ENCODE data around the gene FEZF1. TPM values are rescaled to one million over a fixed set of nuclear protein-coding genes. Genes with fewer than 3 reads are reported as not detected.

FEZF1 gene
- total RNA-seq, 1 donor, result not detected

GRCh38 chr7:122269241-122269640 lies 35.3 kb downstream of the FEZF1 start:
- no peak for DNase-seq (ENCODE audit: low read depth)
- TF ChIP-seq CTCF (IDR thresholded peaks at IDR 0.05; ENCODE audit: insufficient read depth, low read length), result no peak
- H3K4me3 ChIP-seq (ENCODE audit: low read depth, low read length), result no peak overlapping the region

GRCh38 chr7:122268101-122268500 lies 36.4 kb downstream of the FEZF1 start:
- H3K4me3 ChIP-seq (ENCODE audit: low read depth, low read length), result no peak overlapping the region
- DNase-seq (ENCODE audit: low read depth), result no peak
- TF ChIP-seq CTCF (IDR thresholded peaks at IDR 0.05; ENCODE audit: insufficient read depth, low read length), result no peak

- no peak overlapping the region for H3K4me3 ChIP-seq (ENCODE audit: low read depth, low read length)
- no peak for TF ChIP-seq CTCF (IDR thresholded peaks at IDR 0.05; ENCODE audit: insufficient read depth, low read length)
- no peak for DNase-seq (ENCODE audit: low read depth)
Observed at GRCh38 chr7:122262246-122262645, 42.3 kb downstream of the FEZF1 start.

- H3K4me3 ChIP-seq (ENCODE audit: low read depth, low read length), result no peak overlapping the region
- no peak for TF ChIP-seq CTCF (IDR thresholded peaks at IDR 0.05; ENCODE audit: insufficient read depth, low read length)
- DNase-seq (ENCODE audit: low read depth), result no peak
Observed at GRCh38 chr7:122261442-122261841, 43.1 kb downstream of the FEZF1 start.

GRCh38 chr7:122261016-122261415 lies 43.5 kb downstream of the FEZF1 start:
- no peak for DNase-seq (ENCODE audit: low read depth)
- TF ChIP-seq CTCF (IDR thresholded peaks at IDR 0.05; ENCODE audit: insufficient read depth, low read length), result no peak
- H3K4me3 ChIP-seq (ENCODE audit: low read depth, low read length), result no peak overlapping the region

- TF ChIP-seq CTCF (IDR thresholded peaks at IDR 0.05; ENCODE audit: insufficient read depth, low read length), result no peak
- no peak overlapping the region for H3K4me3 ChIP-seq (ENCODE audit: low read depth, low read length)
- no peak for DNase-seq (ENCODE audit: low read depth)
Observed at GRCh38 chr7:122260336-122260735, 44.2 kb downstream of the FEZF1 start.

- H3K4me3 ChIP-seq (ENCODE audit: low read depth, low read length), result no peak overlapping the region
- TF ChIP-seq CTCF (IDR thresholded peaks at IDR 0.05; ENCODE audit: insufficient read depth, low read length), result no peak
- no peak for DNase-seq (ENCODE audit: low read depth)
Observed at GRCh38 chr7:122258971-122259370, 45.6 kb downstream of the FEZF1 start.
